ENCODE data around the gene CMIP. TPM values are rescaled to one million over a fixed set of nuclear protein-coding genes. Genes with fewer than 3 reads are reported as not detected.

Gene CMIP
- total RNA-seq, 1 experiment from 2014 or later = 25.7 TPM

DNA sequence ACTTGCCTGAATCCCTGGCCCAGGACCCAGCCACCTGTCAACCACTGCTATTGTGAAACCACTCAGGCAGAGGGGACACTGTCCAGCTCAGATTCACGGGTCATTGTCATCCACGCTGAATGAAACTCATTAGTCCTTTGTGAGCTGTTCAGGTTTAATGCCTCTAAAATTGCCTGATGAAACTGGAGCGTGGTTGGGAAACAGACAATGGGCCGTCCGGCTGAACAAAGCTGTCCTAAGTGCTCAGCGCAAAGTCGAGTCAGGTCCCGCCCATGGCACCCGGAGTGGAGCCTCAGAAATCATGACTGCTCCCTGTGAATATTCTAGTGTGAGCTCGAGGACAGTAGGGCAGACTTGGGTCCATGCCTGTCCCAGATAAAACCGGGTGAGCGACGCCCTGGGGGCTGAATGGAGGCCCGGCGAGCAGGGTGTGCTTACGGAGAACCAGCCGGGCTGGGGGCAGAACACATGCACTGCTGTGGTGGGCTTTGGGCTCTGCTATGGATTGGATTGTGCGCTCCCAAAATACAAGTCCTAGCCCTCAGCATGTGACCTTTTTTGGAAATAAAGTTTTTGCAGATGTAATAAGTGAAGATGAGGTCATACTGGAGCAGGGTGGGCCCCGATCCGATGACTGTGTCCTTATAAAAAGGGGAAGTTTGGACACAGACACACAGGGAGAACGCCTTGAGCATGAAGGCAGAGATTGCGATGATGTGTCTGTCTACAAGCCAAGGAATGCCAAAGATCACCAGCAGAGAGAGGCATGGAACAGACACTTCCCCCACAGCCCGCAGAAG lies 12.9 kb upstream of the CMIP start:
- no peak overlapping the region for H3K4me3 ChIP-seq (ENCODE audit: low read length)
- peak overlapping the region; percentile 59 for H3K27ac ChIP-seq (ENCODE audit: low read length)
- H3K9ac ChIP-seq (ENCODE audit: low read length) = peak overlapping the region; percentile 28; the same call in 1 of the 2 replicates
- ATAC-seq (peak; percentile 78), DNase-seq (peak; percentile 64)
- H3K4me1 ChIP-seq (ENCODE audit: insufficient read depth, low read length) = peaks cover 13% of the 10 kb centered on the region; the same call in 1 of the 2 replicates
- CTCF ChIA-PET = no interaction called here
- H3K9me2 ChIP-seq (replicated peaks; ENCODE audit: low read length) = no peaks in the 10 kb centered on the region
- no peaks in the 10 kb centered on the region for H4K20me1 ChIP-seq (ENCODE audit: low read length)
- no peaks in the 10 kb centered on the region for H3K27me3 ChIP-seq (ENCODE audit: low read length)
- TF ChIP-seq EZH2 (IDR thresholded peaks at IDR 0.05; ENCODE audit: low read length, unreplicated experiment) = no peak
- TF ChIP-seq, protein P1, sequence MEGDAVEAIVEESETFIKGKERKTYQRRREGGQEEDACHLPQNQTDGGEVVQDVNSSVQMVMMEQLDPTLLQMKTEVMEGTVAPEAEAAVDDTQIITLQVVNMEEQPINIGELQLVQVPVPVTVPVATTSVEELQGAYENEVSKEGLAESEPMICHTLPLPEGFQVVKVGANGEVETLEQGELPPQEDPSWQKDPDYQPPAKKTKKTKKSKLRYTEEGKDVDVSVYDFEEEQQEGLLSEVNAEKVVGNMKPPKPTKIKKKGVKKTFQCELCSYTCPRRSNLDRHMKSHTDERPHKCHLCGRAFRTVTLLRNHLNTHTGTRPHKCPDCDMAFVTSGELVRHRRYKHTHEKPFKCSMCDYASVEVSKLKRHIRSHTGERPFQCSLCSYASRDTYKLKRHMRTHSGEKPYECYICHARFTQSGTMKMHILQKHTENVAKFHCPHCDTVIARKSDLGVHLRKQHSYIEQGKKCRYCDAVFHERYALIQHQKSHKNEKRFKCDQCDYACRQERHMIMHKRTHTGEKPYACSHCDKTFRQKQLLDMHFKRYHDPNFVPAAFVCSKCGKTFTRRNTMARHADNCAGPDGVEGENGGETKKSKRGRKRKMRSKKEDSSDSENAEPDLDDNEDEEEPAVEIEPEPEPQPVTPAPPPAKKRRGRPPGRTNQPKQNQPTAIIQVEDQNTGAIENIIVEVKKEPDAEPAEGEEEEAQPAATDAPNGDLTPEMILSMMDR (conservative IDR thresholded peaks at IDR 0.05; ENCODE audit: low read depth, low read length) = no peak
- no peak for TF ChIP-seq EZH2phosphoT487 (IDR thresholded peaks at IDR 0.05; ENCODE audit: borderline replicate concordance, low read length)
- H3K9me3 ChIP-seq (ENCODE audit: low read length) = no peaks in the 10 kb centered on the region
- H3K36me3 ChIP-seq (ENCODE audit: low read depth, low read length) = no peaks in the 10 kb centered on the region
- H3K4me2 ChIP-seq (ENCODE audit: low read length) = no peak overlapping the region
- no peaks in the 10 kb centered on the region for H3K79me2 ChIP-seq (ENCODE audit: low read length)
- POLR2A ChIA-PET (ENCODE audit: unreplicated experiment) = no interaction called here
- no TSS peak for BruUV-seq (replicated peaks)
- H3F3A ChIP-seq (ENCODE audit: low read length, unreplicated experiment) = no peaks in the 10 kb centered on the region
- no peak overlapping the region for H2AFZ ChIP-seq (ENCODE audit: low read length)
- intact Hi-C loops (cut with micrococcal nuclease) = no loop called here

DNA sequence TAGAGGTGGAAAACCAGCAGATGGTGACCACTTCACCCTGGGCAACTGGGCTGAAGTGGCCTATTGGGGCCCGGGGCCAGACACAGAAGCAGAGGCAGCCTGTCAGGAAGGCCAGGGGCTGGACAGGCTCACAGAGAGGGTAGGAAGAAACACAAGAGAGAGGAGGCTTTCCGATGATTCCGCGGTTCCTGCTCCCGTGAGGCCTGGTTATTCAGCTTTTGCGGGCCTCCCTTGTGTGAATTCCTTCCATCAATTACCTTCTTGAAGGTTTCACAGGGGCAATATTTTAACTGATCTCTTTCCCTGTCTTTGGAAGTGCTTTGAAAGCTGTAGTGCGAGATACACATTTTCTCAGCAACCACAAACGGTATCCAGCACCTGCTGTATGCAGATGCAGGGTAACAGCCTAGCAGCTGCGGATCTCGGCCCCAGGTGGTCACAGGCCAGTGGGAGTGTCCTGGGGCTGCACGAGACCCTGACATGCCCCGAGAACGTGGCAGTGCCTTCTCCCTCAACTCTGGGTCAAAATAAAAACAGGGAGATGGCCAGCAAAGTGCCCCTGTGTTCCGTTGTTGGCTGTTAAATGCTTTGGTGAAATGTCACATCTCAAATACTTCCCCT lies 11.6 kb upstream of the CMIP start:
- intact Hi-C loops (cut with micrococcal nuclease) = no loop called here
- no peaks in the 10 kb centered on the region for H3K9me3 ChIP-seq (ENCODE audit: low read length)
- H3K4me3 ChIP-seq (ENCODE audit: low read length) = no peak overlapping the region
- H4K20me1 ChIP-seq (ENCODE audit: low read length) = no peaks in the 10 kb centered on the region
- CTCF ChIA-PET = no interaction called here
- TF ChIP-seq EZH2phosphoT487 (IDR thresholded peaks at IDR 0.05; ENCODE audit: borderline replicate concordance, low read length) = no peak
- TF ChIP-seq, protein P1 (conservative IDR thresholded peaks at IDR 0.05; ENCODE audit: low read depth, low read length) = no peak
- TF ChIP-seq EZH2 (IDR thresholded peaks at IDR 0.05; ENCODE audit: low read length, unreplicated experiment) = no peak
- DNase-seq (no peak), ATAC-seq (no peak)
- H3K36me3 ChIP-seq (ENCODE audit: low read depth, low read length) = no peaks in the 10 kb centered on the region
- no TSS peak for BruUV-seq (replicated peaks)
- no peak overlapping the region for H3K9ac ChIP-seq (ENCODE audit: low read length)
- peaks cover 17% of the 10 kb centered on the region; the same call in 1 of the 2 replicates for H3K4me1 ChIP-seq (ENCODE audit: insufficient read depth, low read length)
- H3K4me2 ChIP-seq (ENCODE audit: low read length) = no peak overlapping the region
- H2AFZ ChIP-seq (ENCODE audit: low read length) = no peak overlapping the region
- H3F3A ChIP-seq (ENCODE audit: low read length, unreplicated experiment) = no peaks in the 10 kb centered on the region
- H3K27ac ChIP-seq (ENCODE audit: low read length) = no peak overlapping the region
- no peaks in the 10 kb centered on the region for H3K27me3 ChIP-seq (ENCODE audit: low read length)
- no peaks in the 10 kb centered on the region for H3K9me2 ChIP-seq (replicated peaks; ENCODE audit: low read length)
- no peaks in the 10 kb centered on the region for H3K79me2 ChIP-seq (ENCODE audit: low read length)
- POLR2A ChIA-PET (ENCODE audit: unreplicated experiment) = no interaction called here

DNA sequence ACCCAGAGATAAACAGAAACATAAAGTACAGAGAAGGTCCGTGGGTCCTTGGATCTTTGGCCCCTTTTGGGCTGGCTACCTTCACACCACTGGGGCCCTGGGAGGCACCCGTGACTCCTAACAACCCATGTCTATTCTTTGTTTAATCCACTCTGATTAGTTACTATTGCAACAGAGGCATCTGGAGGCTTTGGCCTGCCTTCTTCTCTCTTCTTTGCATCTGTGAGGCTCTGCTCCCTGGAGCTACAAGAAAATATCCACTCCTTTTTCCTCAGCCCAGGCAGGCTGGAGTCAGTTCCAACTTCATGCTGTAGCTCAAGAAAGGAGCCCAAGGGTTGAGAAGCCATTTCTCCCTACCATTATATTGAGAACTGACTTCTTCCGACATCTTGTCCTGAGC lies 9.5 kb upstream of the CMIP start:
- Histone ChIP-seq H3K4me3 (ENCODE audit: low read length) (no peak overlapping the region), H3K79me2 (ENCODE audit: low read length) (no peaks in the 10 kb centered on the region), H3K36me3 (ENCODE audit: low read depth, low read length) (no peaks in the 10 kb centered on the region), H3K4me2 (ENCODE audit: low read length) (no peak overlapping the region), H3F3A (ENCODE audit: low read length, unreplicated experiment) (no peaks in the 10 kb centered on the region), H3K27ac (ENCODE audit: low read length) (no peak overlapping the region), H3K4me1 (ENCODE audit: insufficient read depth, low read length) (peaks cover 20% of the 10 kb centered on the region; the same call in 1 of the 2 replicates), H2AFZ (ENCODE audit: low read length) (no peak overlapping the region), H3K27me3 (ENCODE audit: low read length) (no peaks in the 10 kb centered on the region), H4K20me1 (ENCODE audit: low read length) (no peaks in the 10 kb centered on the region), H3K9me2 (replicated peaks; ENCODE audit: low read length) (no peaks in the 10 kb centered on the region), H3K9ac (ENCODE audit: low read length) (no peak overlapping the region), H3K9me3 (ENCODE audit: low read length) (no peaks in the 10 kb centered on the region)
- DNase-seq (no peak), ATAC-seq (no peak)
- ChIA-PET CTCF (no interaction called here), POLR2A (ENCODE audit: unreplicated experiment) (no interaction called here)
- no TSS peak for BruUV-seq (replicated peaks)
- TF ChIP-seq, protein P1 (conservative IDR thresholded peaks at IDR 0.05; ENCODE audit: low read depth, low read length) = no peak
- TF ChIP-seq EZH2phosphoT487 (IDR thresholded peaks at IDR 0.05; ENCODE audit: borderline replicate concordance, low read length) (no peak), EZH2 (IDR thresholded peaks at IDR 0.05; ENCODE audit: low read length, unreplicated experiment) (no peak)
- intact Hi-C loops (cut with micrococcal nuclease) = no loop called here
